ENCODE measurements around the gene DIAPH2.

GRCh38 chrX:96707804-96708203, 23.2 kb downstream of the DIAPH2 start:
- no peak for TF ChIP-seq POLR2A (IDR thresholded peaks at IDR 0.05; ENCODE audit: low read depth)
- no peak for TF ChIP-seq CTCF (IDR thresholded peaks at IDR 0.05)
- TF ChIP-seq POLR2AphosphoS5 (IDR thresholded peaks at IDR 0.05), result no peak
- TF ChIP-seq EP300 (IDR thresholded peaks at IDR 0.05), result no peak

Measured in esophagus muscularis mucosa (tissue), 4 donors.